Measurements from ENCODE around the gene PTGR2.

DNA sequence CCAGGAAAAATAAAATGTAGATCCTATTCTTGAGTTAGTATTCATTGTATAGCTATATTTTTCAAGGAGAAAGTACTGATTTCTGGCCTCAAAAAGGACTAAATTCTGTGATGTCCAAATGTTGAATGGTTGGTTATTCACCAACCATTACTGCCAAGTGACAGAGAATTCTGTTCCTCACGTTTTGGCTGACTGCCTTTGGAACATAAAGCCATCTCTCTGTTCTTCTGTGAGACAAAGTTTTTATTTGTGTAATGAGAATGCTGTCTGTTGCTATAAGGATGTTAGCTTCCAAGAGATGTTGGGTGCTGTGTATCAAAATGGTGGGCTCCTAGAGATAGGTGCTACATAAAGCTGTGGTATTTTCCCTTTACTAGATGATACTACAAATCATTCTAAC lies 44.3 kb downstream of the PTGR2 start:
- TF ChIP-seq CTCF (IDR thresholded peaks at IDR 0.05; ENCODE audit: insufficient read depth, low read depth, low read length) (no peak), EZH2 (IDR thresholded peaks at IDR 0.05; ENCODE audit: insufficient read depth, low read length) (no peak)
